Neural cell (in vitro differentiated cells): ENCODE results near the gene HSPA4L.

Experiments
- EP300 ChIP-seq: fragments of 450-650 bp; conservative IDR thresholded peaks from 2 replicates; pipeline ENCODE4 v1.6.1; 2014; ENCODE audit warnings: antibody characterized with exemption, mild to moderate bottlenecking, moderate library complexity; ENCODE audit not compliant: poor library complexity, severe bottlenecking
- EZH2 ChIP-seq: fragments of 200-600, 300-800 bp; shearing (Covaris generic), sonication (generic); IDR thresholded peaks from 2 replicates; pipeline ENCODE4 v1.6.1; 2014; ENCODE audit warnings: antibody characterized with exemption, low read length, borderline replicate concordance, mild to moderate bottlenecking; ENCODE audit not compliant: insufficient read depth, poor library complexity, severe bottlenecking
- POLR2AphosphoS5 ChIP-seq: IDR thresholded peaks from 2 replicates; pipeline ENCODE4 v1.6.1; 2012
- RAD21 ChIP-seq: fragments of 450-650 bp; conservative IDR thresholded peaks from 2 replicates; pipeline ENCODE4 v1.6.1; 2014; ENCODE audit warnings: antibody characterized with exemption, mild to moderate bottlenecking, moderate library complexity
- SMC3 ChIP-seq: fragments of 450-650 bp; conservative IDR thresholded peaks from 2 replicates; pipeline ENCODE4 v1.6.1; 2014; ENCODE audit warnings: antibody characterized with exemption, mild to moderate bottlenecking, moderate library complexity; ENCODE audit not compliant: poor library complexity
- TAF1 ChIP-seq: IDR thresholded peaks from 2 replicates; pipeline ENCODE4 v1.6.1; 2012; ENCODE audit warnings: low read depth
- TF ChIP-seq, protein P1 (sequence below): fragments of 450-650 bp; IDR thresholded peaks from 2 replicates; pipeline ENCODE4 v1.5.1; 2014; ENCODE audit warnings: antibody characterized with exemption, mild to moderate bottlenecking, moderate library complexity; ENCODE audit not compliant: poor library complexity, severe bottlenecking
- TF ChIP-seq, protein P2 (sequence below): IDR thresholded peaks from 2 replicates; pipeline ENCODE4 v1.6.1; 2012; ENCODE audit warnings: borderline replicate concordance

DNA sequence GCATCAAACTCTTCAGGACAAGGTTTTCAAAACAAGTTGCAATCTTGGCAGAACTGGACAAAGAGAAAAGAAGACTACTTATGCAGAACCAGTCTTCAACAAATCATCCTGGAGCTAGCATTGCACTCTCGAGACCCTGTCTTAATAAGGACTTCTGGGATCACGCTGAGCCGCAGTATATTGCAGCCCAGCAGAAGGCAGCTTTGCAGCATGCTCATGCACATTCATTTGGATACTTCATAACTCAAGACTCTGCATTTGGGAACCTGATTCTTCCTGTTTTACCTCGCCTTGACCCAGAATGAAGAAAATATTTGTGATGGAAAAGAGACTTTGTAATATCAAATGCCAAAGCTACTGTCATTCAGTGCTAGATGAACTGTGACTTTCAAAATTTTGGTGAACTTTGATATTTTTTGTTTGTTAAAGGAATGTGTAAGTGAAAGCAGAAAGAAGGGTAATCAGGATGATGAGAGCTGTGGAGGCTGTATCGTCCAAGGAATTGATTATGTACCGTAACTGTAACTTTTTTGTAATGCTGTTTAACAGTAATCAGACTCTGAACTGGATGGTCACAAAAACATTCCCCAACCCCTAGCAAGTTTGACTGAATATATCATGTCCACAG lies 27.2 kb downstream of the HSPA4L start:
- TF ChIP-seq, protein P1, sequence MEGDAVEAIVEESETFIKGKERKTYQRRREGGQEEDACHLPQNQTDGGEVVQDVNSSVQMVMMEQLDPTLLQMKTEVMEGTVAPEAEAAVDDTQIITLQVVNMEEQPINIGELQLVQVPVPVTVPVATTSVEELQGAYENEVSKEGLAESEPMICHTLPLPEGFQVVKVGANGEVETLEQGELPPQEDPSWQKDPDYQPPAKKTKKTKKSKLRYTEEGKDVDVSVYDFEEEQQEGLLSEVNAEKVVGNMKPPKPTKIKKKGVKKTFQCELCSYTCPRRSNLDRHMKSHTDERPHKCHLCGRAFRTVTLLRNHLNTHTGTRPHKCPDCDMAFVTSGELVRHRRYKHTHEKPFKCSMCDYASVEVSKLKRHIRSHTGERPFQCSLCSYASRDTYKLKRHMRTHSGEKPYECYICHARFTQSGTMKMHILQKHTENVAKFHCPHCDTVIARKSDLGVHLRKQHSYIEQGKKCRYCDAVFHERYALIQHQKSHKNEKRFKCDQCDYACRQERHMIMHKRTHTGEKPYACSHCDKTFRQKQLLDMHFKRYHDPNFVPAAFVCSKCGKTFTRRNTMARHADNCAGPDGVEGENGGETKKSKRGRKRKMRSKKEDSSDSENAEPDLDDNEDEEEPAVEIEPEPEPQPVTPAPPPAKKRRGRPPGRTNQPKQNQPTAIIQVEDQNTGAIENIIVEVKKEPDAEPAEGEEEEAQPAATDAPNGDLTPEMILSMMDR, result no peak
- TF ChIP-seq, protein P2, sequence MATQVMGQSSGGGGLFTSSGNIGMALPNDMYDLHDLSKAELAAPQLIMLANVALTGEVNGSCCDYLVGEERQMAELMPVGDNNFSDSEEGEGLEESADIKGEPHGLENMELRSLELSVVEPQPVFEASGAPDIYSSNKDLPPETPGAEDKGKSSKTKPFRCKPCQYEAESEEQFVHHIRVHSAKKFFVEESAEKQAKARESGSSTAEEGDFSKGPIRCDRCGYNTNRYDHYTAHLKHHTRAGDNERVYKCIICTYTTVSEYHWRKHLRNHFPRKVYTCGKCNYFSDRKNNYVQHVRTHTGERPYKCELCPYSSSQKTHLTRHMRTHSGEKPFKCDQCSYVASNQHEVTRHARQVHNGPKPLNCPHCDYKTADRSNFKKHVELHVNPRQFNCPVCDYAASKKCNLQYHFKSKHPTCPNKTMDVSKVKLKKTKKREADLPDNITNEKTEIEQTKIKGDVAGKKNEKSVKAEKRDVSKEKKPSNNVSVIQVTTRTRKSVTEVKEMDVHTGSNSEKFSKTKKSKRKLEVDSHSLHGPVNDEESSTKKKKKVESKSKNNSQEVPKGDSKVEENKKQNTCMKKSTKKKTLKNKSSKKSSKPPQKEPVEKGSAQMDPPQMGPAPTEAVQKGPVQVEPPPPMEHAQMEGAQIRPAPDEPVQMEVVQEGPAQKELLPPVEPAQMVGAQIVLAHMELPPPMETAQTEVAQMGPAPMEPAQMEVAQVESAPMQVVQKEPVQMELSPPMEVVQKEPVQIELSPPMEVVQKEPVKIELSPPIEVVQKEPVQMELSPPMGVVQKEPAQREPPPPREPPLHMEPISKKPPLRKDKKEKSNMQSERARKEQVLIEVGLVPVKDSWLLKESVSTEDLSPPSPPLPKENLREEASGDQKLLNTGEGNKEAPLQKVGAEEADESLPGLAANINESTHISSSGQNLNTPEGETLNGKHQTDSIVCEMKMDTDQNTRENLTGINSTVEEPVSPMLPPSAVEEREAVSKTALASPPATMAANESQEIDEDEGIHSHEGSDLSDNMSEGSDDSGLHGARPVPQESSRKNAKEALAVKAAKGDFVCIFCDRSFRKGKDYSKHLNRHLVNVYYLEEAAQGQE, result no peak
- no peak for TF ChIP-seq TAF1
- no peak for TF ChIP-seq POLR2AphosphoS5
- no peak for TF ChIP-seq RAD21
- no peak for TF ChIP-seq SMC3
- TF ChIP-seq EZH2, result no peak
- TF ChIP-seq EP300, result no peak
